ENCODE measurements around the gene MRPL37.
"Not testable (repeated sequence)": the region's sequence is repeated elsewhere in the genome, so short reads cannot be mapped to it uniquely, and the experiment has no call there.

MRPL37 gene

DNA sequence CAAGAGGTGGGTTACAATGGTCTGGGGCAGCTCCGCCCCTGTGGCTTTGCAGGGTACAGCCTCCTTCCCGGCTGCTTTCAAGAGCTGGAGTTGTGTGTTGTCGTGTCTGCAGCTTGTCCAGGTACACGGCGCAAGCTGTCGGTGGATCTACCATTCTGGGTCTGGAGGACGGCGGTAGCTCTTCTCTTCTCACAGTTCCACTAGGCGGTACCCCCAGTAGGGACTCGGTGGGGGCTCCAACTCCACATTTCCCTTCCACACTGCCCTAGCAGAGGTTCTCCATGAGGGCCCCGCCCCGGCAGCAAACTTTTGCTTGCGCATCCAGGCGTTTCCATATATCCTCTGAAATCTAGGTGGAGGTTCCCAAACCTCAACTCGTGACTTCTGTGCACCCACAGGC is 34.8 kb upstream of the MRPL37 start:
- DNase-seq (ENCODE audit: extremely low read depth, low read depth): no peak
- TF ChIP-seq, protein P1, sequence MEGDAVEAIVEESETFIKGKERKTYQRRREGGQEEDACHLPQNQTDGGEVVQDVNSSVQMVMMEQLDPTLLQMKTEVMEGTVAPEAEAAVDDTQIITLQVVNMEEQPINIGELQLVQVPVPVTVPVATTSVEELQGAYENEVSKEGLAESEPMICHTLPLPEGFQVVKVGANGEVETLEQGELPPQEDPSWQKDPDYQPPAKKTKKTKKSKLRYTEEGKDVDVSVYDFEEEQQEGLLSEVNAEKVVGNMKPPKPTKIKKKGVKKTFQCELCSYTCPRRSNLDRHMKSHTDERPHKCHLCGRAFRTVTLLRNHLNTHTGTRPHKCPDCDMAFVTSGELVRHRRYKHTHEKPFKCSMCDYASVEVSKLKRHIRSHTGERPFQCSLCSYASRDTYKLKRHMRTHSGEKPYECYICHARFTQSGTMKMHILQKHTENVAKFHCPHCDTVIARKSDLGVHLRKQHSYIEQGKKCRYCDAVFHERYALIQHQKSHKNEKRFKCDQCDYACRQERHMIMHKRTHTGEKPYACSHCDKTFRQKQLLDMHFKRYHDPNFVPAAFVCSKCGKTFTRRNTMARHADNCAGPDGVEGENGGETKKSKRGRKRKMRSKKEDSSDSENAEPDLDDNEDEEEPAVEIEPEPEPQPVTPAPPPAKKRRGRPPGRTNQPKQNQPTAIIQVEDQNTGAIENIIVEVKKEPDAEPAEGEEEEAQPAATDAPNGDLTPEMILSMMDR (IDR thresholded peaks at IDR 0.05; ENCODE audit: low read depth, low read length): no peak

DNA sequence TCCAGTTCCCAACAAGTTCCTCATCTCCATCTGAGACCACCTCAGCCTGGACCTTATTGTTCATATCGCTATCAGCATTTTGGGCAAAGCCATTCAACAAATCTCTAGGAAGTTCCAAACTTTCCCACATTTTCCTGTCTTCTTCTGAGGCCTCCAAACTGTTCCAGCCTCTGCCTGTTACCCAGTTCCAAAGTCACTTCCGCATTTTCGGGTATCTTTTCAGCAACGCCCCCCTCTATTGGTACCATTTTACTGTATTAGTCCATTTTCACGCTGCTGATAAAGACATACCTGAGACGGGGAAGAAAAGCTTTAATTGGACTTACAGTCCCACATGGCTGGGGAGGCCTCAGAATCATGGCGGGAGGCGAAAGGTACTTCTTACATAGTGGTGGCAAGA is 33.6 kb upstream of the MRPL37 start:
- not testable (repeated sequence) for DNase-seq (ENCODE audit: extremely low read depth, low read depth)

DNA sequence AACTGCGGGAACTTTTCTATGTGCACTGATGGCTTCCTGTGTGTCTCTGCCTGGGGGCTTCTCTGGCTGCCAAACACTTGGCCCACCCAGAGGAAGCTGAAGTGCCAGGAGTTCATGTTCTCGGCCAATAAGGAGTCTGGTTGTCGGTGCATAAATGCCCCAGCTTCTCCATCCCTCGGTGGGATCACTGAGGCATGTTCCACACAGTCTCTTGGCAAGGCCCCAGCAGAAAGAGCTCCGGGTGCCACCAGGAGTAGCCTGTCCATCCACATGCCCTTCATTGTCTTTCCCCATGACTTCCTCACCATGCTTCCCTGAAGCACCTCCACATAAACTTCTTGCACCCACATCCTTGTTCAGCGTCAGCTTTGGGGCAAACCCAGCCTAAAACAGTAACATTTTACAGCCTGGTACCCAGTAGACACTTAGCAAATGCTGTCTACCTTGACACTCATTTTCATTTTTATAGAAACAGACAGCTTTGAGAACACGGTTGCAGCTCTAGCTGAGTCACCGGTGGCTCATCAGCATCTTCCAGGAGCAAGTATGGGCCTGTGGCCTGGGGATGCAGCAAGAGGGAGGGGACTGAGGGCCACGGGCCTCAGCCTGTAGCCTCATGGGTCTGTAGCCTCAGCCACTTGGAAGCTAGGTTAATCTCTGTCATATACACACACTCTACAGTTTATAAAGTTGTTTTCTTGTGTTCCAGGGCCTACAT is 32.4 kb upstream of the MRPL37 start:
- no peak for DNase-seq (ENCODE audit: extremely low read depth, low read depth)
- TF ChIP-seq, protein P1 (IDR thresholded peaks at IDR 0.05; ENCODE audit: low read depth, low read length): no peak

DNA sequence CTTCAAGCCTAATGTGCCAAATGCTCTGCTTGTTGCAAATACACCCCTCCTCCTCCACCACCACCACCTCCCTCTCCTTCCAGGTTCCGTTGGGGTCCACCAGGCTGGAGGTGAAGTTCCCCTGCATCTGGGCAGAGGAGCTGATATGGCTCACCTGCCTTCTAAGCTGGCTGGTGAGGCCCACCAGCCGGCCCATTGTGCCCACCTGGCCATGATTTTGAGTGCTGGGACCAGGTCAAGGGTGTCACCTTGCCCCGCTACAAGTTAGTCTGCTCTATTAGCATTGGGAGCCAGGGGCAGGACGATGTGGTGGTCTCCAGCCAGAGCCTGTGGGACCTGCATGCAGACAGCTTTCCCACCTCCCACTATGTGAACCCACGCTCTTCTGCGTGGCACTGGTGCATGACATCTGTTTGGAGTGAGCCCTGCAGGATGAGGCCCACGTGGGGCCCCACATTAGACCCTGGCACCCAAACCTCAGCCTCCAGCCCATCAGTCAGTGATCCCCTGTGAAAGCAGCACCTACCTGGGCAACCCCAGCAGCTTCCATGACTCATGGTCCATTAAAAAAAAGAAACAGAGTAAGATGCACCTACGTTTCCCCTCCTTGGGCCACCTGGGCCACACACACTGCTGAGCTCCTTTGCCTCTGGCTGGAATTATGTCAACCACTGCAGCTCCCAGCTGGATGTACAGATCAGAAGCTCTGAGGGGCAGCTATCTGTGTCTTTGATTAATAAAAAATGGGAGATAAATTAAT is 31.6 kb upstream of the MRPL37 start:
- no peak for DNase-seq (ENCODE audit: extremely low read depth, low read depth)
- TF ChIP-seq, protein P1 (IDR thresholded peaks at IDR 0.05; ENCODE audit: low read depth, low read length): no peak

DNA sequence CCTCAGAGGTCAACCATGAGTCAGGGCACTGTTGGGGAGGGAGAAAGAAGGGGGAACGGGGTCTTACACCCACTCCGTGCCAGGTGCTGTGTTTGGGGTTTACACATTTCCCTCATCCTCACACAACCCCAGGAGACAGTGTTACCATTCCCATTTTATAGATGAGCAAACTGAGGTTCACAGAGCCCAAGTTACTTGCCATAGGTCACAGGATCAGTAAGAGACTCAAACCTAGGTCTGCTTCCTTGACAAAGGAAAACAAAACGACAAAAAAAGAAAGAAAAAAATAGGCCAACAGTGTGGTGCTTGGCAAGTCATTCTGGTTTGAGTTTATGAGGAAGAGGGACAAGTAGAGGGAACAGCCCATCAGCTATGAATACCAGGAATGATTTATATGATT is 30.9 kb upstream of the MRPL37 start:
- TF ChIP-seq, protein P1 (IDR thresholded peaks at IDR 0.05; ENCODE audit: low read depth, low read length): no peak
- DNase-seq (ENCODE audit: extremely low read depth, low read depth): no peak

DNA sequence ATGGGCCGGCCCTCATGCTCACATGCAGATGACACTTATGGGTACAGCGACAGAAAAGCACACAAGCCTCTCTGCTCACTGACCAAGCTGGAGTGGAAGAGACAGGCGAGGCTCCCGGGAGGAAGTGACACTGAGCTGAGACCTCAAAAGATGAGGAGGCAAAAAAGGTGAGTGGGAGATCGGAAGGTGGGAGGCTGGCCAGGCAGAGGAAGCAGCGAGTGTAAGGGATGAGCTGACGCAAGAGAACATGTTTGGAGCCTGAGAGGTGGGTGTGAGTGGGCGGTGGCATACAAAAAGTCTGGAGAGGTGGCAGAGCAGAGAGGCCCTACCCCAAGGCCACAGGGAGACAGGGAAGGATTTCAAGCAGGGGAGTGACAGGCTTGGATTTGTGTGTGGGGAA is 29.0 kb upstream of the MRPL37 start:
- TF ChIP-seq, protein P1 (IDR thresholded peaks at IDR 0.05; ENCODE audit: low read depth, low read length): no peak
- DNase-seq (ENCODE audit: extremely low read depth, low read depth): no peak

DNA sequence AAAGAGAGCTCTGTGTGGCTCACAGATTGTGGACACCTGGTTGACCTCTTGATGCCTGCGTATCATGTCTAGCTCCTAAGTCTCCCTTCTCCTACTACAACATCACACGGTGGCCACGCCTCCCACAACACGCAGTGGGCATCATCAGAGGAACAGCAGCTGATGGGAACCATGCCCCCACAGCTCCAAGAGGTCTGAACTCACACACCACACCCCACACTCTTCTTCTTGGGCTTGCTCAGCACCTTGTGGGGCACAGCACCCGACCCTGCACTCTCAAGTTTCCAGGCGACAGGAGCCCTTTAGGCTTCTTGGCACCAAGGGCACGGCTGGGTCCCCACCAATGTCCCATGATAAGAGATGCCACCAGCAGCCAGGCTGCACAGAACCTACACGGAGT is 28.4 kb upstream of the MRPL37 start:
- TF ChIP-seq, protein P1 (IDR thresholded peaks at IDR 0.05; ENCODE audit: low read depth, low read length): no peak
- DNase-seq (ENCODE audit: extremely low read depth, low read depth): no peak

Data from AG09319 (cell line).